Kidney (tissue), 14 donors: ENCODE data around the gene SORCS2. TPM values are rescaled to one million over a fixed set of nuclear protein-coding genes. Genes with fewer than 3 reads are reported as not detected.

Source experiments
- DNase-seq, 5 donors: peaks; one replicate each; pipeline ENCODE4 v3.0.0-alpha.2; 2013 to 2020
- FAIRE-seq: peaks from 2 replicates; lab custom pipeline; 2012; peaks lifted over from hg19 to GRCh38; lab: Jason Lieb, UNC
- H3K27ac ChIP-seq, 2 donors: one replicate each; pipeline ENCODE4 v1.7.0; 2013; ENCODE audit warnings: low read depth in 2 of 2, low read length in 2 of 2, inconsistent platforms in 1 of 2
- H3K27me3 ChIP-seq: one replicate; pipeline ENCODE4 v1.7.1; 2013; ENCODE audit warnings: low read length, inconsistent platforms; ENCODE audit not compliant: control insufficient read depth, insufficient read depth
- H3K36me3 ChIP-seq, 3 donors: one replicate each; pipeline versions ENCODE4 v1.7.0 to v1.7.1; 2013; ENCODE audit warnings: low read length in 3 of 3, control low read depth in 1 of 3, inconsistent platforms in 1 of 3; ENCODE audit not compliant: insufficient read depth in 3 of 3, control insufficient read depth in 2 of 3
- H3K4me1 ChIP-seq, 3 donors: one replicate each; pipeline versions ENCODE4 v1.7.0 to v1.7.1; 2013; ENCODE audit warnings: low read length in 3 of 3, inconsistent platforms in 1 of 3, low read depth in 1 of 3; ENCODE audit not compliant: control insufficient read depth in 2 of 3, insufficient read depth in 2 of 3
- H3K4me3 ChIP-seq, 3 donors: one replicate each; pipeline versions ENCODE4 v1.7.0 to v1.8.1; 2013; ENCODE audit warnings: low read length in 3 of 3, control low read depth in 1 of 3, inconsistent platforms in 1 of 3
- H3K9ac ChIP-seq, 3 donors: one replicate each; pipeline versions ENCODE4 v1.7.0 to v1.7.1; 2013; ENCODE audit warnings: low read length in 3 of 3, control low read depth in 1 of 3, inconsistent platforms in 1 of 3
- H3K9me3 ChIP-seq, 3 donors: one replicate each; pipeline versions ENCODE4 v1.7.0 to v1.7.1; 2013; ENCODE audit warnings: low read length in 3 of 3, control low read depth in 1 of 3, inconsistent platforms in 1 of 3; ENCODE audit not compliant: control insufficient read depth in 2 of 3, insufficient read depth in 1 of 3
- CTCF ChIP-seq: IDR thresholded peaks from 3 replicates; pipeline ENCODE4 v1.5.1; 2012; ENCODE audit warnings: mild to moderate bottlenecking, moderate library complexity, borderline replicate concordance; ENCODE audit not compliant: insufficient read depth; ENCODE audit errors: extremely low read depth
- intact Hi-C: fragments of 100-400 bp; cut with DNase I; formaldehyde crosslinking; loops from one replicate; pipeline ENCODE4 v1.11.1; 2022
- polyA plus RNA-seq: library from polyadenylated mRNA; stranded (reverse); fragments of 350-450 nt; fragmentation: Illumina TruSeq; extraction: RNeasy Lipid Tissue Mini Kit (QIAGEN cat#74804); gene quantifications from one replicate; pipeline ENCODE4 v1.2.3, GENCODE V29; 2014; ENCODE audit warnings: low read depth, low replicate concordance; ENCODE audit not compliant: insufficient read depth
- total RNA-seq: library from RNA; stranded (reverse); fragmentation: NEBNext Ultra II Directional; extraction: Animal tissue kit (Norgen Biotek cat#: 25700); gene quantifications from one replicate; pipeline ENCODE4 v1.2.1, GENCODE V29; 2021
- donor health status: control.
- donor health status: control.
- donor health status: control.
- donor health status: control.
- donor health status: control.
- donor health status: DM: yes; HTN: yes; CAD: no.
- donor health status: Normal renal cell carcinoma (clear cell type).

SORCS2 gene
- total and polyA plus RNA-seq, 2 donors from 2014 or later, result 6.1 to 9.1 TPM

DNA sequence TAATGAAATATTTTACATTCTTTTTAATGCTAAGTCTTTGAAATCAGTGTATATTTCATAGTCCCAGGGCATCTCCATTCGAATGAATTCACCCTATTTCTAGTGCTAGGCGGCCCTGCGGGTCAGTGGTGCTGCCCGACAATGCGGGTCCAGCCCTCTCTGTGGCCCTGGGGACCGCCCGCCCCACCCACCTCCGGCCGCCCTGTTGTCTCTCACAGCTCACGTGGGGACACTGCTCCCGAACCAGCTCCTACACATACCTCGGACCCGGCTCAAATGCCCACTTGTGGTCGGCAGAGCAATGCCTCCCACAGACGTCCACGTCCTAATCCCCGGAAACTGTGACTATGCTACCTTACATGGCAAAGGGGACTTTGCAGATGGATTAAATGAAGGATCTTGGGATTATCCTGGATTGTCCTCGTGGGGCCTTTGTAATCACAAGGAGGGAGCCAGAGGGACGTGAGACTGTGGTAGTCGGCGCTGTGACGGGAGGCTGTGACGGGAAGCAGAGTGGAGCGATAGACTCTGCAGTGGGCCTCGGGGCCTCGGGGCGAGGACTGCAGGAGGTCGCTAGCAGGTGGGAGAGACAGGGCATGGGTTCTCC is 334.7 kb downstream of the SORCS2 start:
- DNase-seq (no peak), FAIRE-seq (no peak)
- H3K36me3 ChIP-seq, result no peaks in the 10 kb centered on the region

DNA sequence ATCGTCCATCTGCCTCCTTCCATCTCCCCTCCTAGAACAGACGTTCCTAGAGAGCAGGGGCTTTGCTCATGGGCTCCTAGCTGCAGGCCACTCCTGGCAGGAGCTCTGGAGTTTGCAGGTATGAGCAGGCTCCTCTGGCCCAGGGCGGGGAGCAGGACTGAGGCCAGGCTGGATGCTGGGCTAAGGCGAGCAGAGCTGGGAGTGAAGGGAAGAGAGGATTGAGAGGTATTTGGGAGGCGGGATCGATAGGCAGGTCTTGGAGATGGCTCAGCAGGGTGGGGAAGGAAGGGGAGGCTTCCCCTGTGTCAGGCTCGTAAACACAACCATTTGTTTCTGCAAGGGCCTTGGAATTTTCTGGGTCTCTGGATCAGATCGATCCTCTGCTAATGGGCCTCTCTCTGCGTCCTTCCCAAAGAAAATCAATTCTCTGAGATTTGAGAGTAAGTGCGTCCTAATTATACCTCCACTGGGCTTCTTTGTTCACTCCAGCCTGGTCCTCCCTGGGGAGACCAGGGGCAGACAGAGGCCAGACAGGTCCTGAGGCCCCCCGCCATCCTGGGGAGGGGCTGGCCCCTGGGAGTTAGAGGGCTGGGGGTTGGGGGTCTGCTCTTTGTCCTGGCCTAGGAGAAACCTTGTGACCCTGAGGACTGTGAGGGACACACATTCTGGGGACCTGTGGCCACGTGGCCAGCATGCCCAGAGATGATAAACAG is 337.2 kb downstream of the SORCS2 start:
- Histone ChIP-seq H3K4me3 (no peak overlapping the region), H3K27me3 (no peaks in the 10 kb centered on the region), H3K9me3 (no peaks in the 10 kb centered on the region), H3K9ac (no peak overlapping the region), H3K27ac (no peak overlapping the region), H3K4me1 (no peaks in the 10 kb centered on the region), H3K36me3 (no peaks in the 10 kb centered on the region)
- FAIRE-seq (no peak), DNase-seq (no peak)
- intact Hi-C loops, result no loop called here
- TF ChIP-seq CTCF, result no peak

More for the DNA sequence above, 334.7 kb downstream of the SORCS2 start:
- TF ChIP-seq CTCF, result no peak
- H3K27me3 ChIP-seq, result no peaks in the 10 kb centered on the region
- no peak overlapping the region for H3K9ac ChIP-seq
- intact Hi-C loops, result no loop called here
- no peaks in the 10 kb centered on the region for H3K4me1 ChIP-seq
- no peak overlapping the region for H3K27ac ChIP-seq
- H3K9me3 ChIP-seq, result no peaks in the 10 kb centered on the region
- no peak overlapping the region for H3K4me3 ChIP-seq

- intact Hi-C loops, result no loop called here
- DNase-seq (no peak), FAIRE-seq (no peak)
- Histone ChIP-seq H3K27me3 (no peaks in the 10 kb centered on the region), H3K36me3 (no peaks in the 10 kb centered on the region), H3K9ac (no peak overlapping the region), H3K4me1 (no peaks in the 10 kb centered on the region), H3K4me3 (no peak overlapping the region), H3K9me3 (no peaks in the 10 kb centered on the region), H3K27ac (no peak overlapping the region)
- TF ChIP-seq CTCF, result no peak
Observed at GRCh38 chr4:7530082-7530481, 337.7 kb downstream of the SORCS2 start.
